Sigmoid colon (tissue), 7 donors: ENCODE data around the gene CACNA1D. TPM values are rescaled to one million over a fixed set of nuclear protein-coding genes. Genes with fewer than 3 reads are reported as not detected.
A peak's percentile ranks its signal among the peaks of the same experiment; 100 is the strongest.

ENCODE experiments used
- DNase-seq: peaks from one replicate; pipeline ENCODE4 v3.0.0-alpha.2; 2019
- H3K27ac ChIP-seq, 4 donors: fragments of 200-600 bp; sonication (generic); one replicate each; pipeline ENCODE4 v1.5.1; 2016 to 2019; ENCODE audit warnings: mild to moderate bottlenecking in 1 of 4
- H3K27me3 ChIP-seq, 3 donors: fragments of 200-600 bp; sonication (generic); one replicate each; pipeline ENCODE4 v1.5.1; 2019; ENCODE audit warnings: mild to moderate bottlenecking in 1 of 3
- H3K36me3 ChIP-seq, 4 donors: fragments of 200-600 bp; sonication (generic); one replicate each; pipeline ENCODE4 v1.5.1; 2016 to 2019
- H3K4me1 ChIP-seq, 4 donors: fragments of 200-600 bp; sonication (generic); one replicate each; pipeline ENCODE4 v1.5.1; 2017 to 2019
- H3K4me3 ChIP-seq, 4 donors: fragments of 200-600 bp; sonication (generic); one replicate each; pipeline ENCODE4 v1.5.1; 2017 to 2019; ENCODE audit warnings: mild to moderate bottlenecking in 2 of 4, moderate library complexity in 1 of 4
- H3K9me3 ChIP-seq, 4 donors: fragments of 200-600 bp in 3 of 4; sonication (generic) in 3 of 4; one replicate each; pipeline versions ENCODE4 v1.5.1 to v1.6.1; 2013 to 2019
- EP300 ChIP-seq, 4 donors: sonication (generic); formaldehyde crosslinking; IDR thresholded peaks; one replicate each; pipeline ENCODE4 v1.6.1; 2017; ENCODE audit warnings: antibody characterized with exemption in 4 of 4
- POLR2A ChIP-seq, 2 donors: fragments of 450-650 bp; IDR thresholded peaks; one replicate each; pipeline ENCODE4 v1.6.1; 2016; ENCODE audit warnings: antibody characterized with exemption in 2 of 2, mild to moderate bottlenecking in 2 of 2, moderate library complexity in 2 of 2
- POLR2AphosphoS5 ChIP-seq, 4 donors: sonication (generic); formaldehyde crosslinking; IDR thresholded peaks; one replicate each; pipeline ENCODE4 v1.6.1; 2017; ENCODE audit warnings: antibody characterized with exemption in 4 of 4
- WGBS, 2 donors: extraction: QIAGEN DNeasy Blood & Tissue Kit; methylation state at CpG; one replicate each; pipeline ENCODE4 v1.1.7; 2013; 5-methylcytosine and 5-hydroxymethylcytosine counted together
- intact Hi-C: fragments of 100-400 bp; cut with DNase I; formaldehyde crosslinking; loops from one replicate; pipeline ENCODE4 v1.15.1; 2023
- polyA plus RNA-seq, 3 donors: library from polyadenylated mRNA; stranded (reverse); fragments of 200-250 nt; gene quantifications; one replicate each; pipeline ENCODE4 v1.2.3, GENCODE V29; 2013
- total RNA-seq, 4 donors: library from RNA; depleted of rRNA; stranded (reverse); fragments of >200 nt; gene quantifications; one replicate each; pipeline ENCODE4 v1.1.0, GENCODE V29; 2016
- TF ChIP-seq, protein P1 (sequence below), 4 experiments: fragments of 450-650 bp in 3 of 4; fragments of 200-600 bp in 1 of 4; IDR thresholded peaks; one replicate each; pipeline ENCODE4 v1.5.1; 2016 to 2019; ENCODE audit warnings: antibody characterized with exemption in 4 of 4, mild to moderate bottlenecking in 3 of 4, moderate library complexity in 2 of 4
- donor health status: healthy with polysubstance abuse.
- donor health status: Bipolar disorder and iron deficiency.
- donor health status: healthy.

CACNA1D gene
- total and polyA plus RNA-seq, 7 donors = 1.2 to 9.7 (median 4.8) TPM

DNA sequence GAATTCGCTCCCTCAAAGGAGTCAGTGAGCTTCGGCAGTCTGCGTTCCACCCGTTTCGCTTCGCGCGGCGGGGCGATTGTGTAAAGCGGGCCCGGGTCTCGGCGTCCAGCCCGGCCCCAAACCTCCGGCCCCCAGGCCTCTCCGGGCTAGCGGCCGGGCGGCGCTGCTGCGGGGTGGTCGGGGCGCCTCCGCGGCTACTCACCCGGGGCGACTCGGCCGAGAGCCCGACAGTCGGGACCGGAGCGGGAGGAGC, 351.4 kb downstream of the CACNA1D start:
- 0 to 1% methylated on average over 34 of the region's 34 CpGs for WGBS, 2 donors
- Histone ChIP-seq H3K36me3 (no peaks in the 10 kb centered on the region), H3K4me1 (peaks cover 0 to 11% (median 8%) of the 10 kb centered on the region in 4 donors), H3K27ac (peak overlapping the region; percentile 32 to 63 (median 44)), H3K4me3 (peak overlapping the region; percentile 33 to 83 (median 62)), H3K27me3 (peaks cover 4 to 38% (median 30%) of the 10 kb centered on the region in 3 donors), H3K9me3 (no peaks in the 10 kb centered on the region)
- intact Hi-C loops = no loop called here
- TF ChIP-seq POLR2AphosphoS5 (IDR thresholded peaks at IDR 0.05) (no peak), POLR2A (IDR thresholded peaks at IDR 0.05) (no peak), EP300 (IDR thresholded peaks at IDR 0.05) (no peak)
- TF ChIP-seq, protein P1, sequence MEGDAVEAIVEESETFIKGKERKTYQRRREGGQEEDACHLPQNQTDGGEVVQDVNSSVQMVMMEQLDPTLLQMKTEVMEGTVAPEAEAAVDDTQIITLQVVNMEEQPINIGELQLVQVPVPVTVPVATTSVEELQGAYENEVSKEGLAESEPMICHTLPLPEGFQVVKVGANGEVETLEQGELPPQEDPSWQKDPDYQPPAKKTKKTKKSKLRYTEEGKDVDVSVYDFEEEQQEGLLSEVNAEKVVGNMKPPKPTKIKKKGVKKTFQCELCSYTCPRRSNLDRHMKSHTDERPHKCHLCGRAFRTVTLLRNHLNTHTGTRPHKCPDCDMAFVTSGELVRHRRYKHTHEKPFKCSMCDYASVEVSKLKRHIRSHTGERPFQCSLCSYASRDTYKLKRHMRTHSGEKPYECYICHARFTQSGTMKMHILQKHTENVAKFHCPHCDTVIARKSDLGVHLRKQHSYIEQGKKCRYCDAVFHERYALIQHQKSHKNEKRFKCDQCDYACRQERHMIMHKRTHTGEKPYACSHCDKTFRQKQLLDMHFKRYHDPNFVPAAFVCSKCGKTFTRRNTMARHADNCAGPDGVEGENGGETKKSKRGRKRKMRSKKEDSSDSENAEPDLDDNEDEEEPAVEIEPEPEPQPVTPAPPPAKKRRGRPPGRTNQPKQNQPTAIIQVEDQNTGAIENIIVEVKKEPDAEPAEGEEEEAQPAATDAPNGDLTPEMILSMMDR (IDR thresholded peaks at IDR 0.05) = no peak
- DNase-seq = no peak

DNA sequence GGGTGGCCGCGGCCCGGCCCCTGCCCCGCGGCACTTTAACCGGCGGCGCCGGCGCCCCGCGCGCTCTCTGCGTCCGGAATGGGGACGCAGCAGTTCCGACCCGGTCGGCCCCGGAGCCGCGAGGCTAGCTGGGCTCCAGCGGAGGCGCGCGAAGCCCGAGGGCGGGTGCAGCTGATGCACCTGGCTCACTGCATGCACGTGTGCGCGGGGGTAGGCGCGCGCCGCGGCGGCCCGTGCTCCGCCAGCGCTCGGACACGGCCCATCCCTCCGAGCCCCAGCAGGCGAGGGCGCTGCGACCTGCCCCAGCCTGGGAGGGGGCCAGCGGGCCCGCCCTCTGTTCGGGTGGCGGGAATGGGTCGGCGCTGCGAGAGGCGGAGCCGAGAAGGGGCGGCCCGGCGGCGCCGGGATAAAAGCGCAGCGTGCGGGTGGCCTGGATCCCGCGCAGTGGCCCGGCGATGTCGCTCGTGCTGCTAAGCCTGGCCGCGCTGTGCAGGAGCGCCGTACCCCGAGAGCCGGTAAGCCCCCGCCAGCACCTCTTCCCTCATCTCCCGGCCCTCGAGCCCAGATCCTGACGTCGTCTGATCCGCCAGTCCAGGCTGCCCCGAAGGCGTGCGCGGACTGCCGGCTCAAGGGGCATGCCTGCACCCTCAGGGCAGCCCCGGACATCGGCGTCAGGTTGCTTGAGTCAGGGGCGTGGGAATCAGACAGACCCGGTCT, 351.9 kb downstream of the CACNA1D start, which contains the start of the genes CHDH and IL17RB:
TSS of gene CHDH (minus strand) at position 286 of the 717 bp plus-strand sequence. CDS start 22,411 bp downstream, outside the sequence.
TSS of gene IL17RB (plus strand) at position 435 of the 717 bp plus-strand sequence. CDS start at position 456, 21 bp downstream.
- peaks cover 4 to 42% (median 30%) of the 10 kb centered on the region in 3 donors for H3K27me3 ChIP-seq
- intact Hi-C loops = no loop called here
- no peaks in the 10 kb centered on the region for H3K9me3 ChIP-seq
- DNase-seq = no peak
- TF ChIP-seq POLR2A (IDR thresholded peaks at IDR 0.05) (peak in 1 of 2 donors; percentile 46), POLR2AphosphoS5 (IDR thresholded peaks at IDR 0.05) (peak in 1 of 4 donors; percentile 19), EP300 (IDR thresholded peaks at IDR 0.05) (no peak)
- TF ChIP-seq, protein P1 (IDR thresholded peaks at IDR 0.05) = no peak
- peaks cover 0 to 11% (median 8%) of the 10 kb centered on the region in 4 donors for H3K4me1 ChIP-seq
- peak within 1 kb of the TSS; percentile 32 to 63 (median 44) for H3K27ac ChIP-seq
- H3K36me3 ChIP-seq = no peaks in the 10 kb centered on the region
- 1 to 2% methylated on average over 91 of the region's 91 CpGs for WGBS, 2 donors
- H3K4me3 ChIP-seq = peak within 1 kb of the TSS; percentile 33 to 83 (median 62)

DNA sequence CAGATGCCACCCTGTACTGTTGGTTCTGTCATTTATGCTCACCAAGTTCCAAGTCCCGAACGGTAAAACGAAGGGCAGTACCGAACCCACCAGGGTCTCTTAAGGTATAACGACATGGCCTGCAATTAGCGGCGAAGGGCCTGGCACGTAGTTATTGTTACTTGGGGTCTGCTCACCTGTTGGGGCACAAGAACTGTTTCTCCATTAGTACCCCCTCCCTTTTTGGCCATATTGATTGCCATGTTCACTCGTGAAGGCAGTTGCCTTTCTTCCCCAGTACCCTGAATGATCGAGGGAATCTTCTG, 352.4 kb downstream of the CACNA1D start:
- Histone ChIP-seq H3K4me3 (peak overlapping the region in 3 of 4 donors; percentile 55 to 83 (median 70)), H3K27me3 (peaks cover 4 to 43% (median 30%) of the 10 kb centered on the region in 3 donors), H3K9me3 (no peaks in the 10 kb centered on the region), H3K4me1 (peaks cover 0 to 11% (median 8%) of the 10 kb centered on the region in 4 donors), H3K36me3 (no peaks in the 10 kb centered on the region), H3K27ac (no peak overlapping the region)
- TF ChIP-seq POLR2A (IDR thresholded peaks at IDR 0.05) = no peak
- TF ChIP-seq EP300 (IDR thresholded peaks at IDR 0.05) = no peak
- no peak for TF ChIP-seq POLR2AphosphoS5 (IDR thresholded peaks at IDR 0.05)
- TF ChIP-seq, protein P1 (IDR thresholded peaks at IDR 0.05) = no peak
- DNase-seq = peak; percentile 56
- 21 to 66% methylated on average over 10 of the region's 10 CpGs for WGBS, 2 donors
- intact Hi-C loops = no loop called here

- DNase-seq = no peak
- Histone ChIP-seq H3K9me3 (no peaks in the 10 kb centered on the region), H3K27ac (no peak overlapping the region), H3K4me1 (peaks cover 0 to 11% (median 8%) of the 10 kb centered on the region in 4 donors), H3K36me3 (no peaks in the 10 kb centered on the region), H3K27me3 (peaks cover 4 to 43% (median 30%) of the 10 kb centered on the region in 3 donors), H3K4me3 (no peak overlapping the region)
- 96 to 97% methylated on average over 7 of the region's 7 CpGs for WGBS, 2 donors
- intact Hi-C loops = no loop called here
- TF ChIP-seq POLR2A (IDR thresholded peaks at IDR 0.05) (no peak), EP300 (IDR thresholded peaks at IDR 0.05) (no peak), POLR2AphosphoS5 (IDR thresholded peaks at IDR 0.05) (no peak)
- TF ChIP-seq, protein P1 (IDR thresholded peaks at IDR 0.05) = no peak
Measured at GRCh38 chr3:53849916-53850315, 355.5 kb downstream of the CACNA1D start.
